ENCODE measurements around the gene PRDM15. TPM values are rescaled to one million over a fixed set of nuclear protein-coding genes. Genes with fewer than 3 reads are reported as not detected.

The PRDM15 gene, protein sequence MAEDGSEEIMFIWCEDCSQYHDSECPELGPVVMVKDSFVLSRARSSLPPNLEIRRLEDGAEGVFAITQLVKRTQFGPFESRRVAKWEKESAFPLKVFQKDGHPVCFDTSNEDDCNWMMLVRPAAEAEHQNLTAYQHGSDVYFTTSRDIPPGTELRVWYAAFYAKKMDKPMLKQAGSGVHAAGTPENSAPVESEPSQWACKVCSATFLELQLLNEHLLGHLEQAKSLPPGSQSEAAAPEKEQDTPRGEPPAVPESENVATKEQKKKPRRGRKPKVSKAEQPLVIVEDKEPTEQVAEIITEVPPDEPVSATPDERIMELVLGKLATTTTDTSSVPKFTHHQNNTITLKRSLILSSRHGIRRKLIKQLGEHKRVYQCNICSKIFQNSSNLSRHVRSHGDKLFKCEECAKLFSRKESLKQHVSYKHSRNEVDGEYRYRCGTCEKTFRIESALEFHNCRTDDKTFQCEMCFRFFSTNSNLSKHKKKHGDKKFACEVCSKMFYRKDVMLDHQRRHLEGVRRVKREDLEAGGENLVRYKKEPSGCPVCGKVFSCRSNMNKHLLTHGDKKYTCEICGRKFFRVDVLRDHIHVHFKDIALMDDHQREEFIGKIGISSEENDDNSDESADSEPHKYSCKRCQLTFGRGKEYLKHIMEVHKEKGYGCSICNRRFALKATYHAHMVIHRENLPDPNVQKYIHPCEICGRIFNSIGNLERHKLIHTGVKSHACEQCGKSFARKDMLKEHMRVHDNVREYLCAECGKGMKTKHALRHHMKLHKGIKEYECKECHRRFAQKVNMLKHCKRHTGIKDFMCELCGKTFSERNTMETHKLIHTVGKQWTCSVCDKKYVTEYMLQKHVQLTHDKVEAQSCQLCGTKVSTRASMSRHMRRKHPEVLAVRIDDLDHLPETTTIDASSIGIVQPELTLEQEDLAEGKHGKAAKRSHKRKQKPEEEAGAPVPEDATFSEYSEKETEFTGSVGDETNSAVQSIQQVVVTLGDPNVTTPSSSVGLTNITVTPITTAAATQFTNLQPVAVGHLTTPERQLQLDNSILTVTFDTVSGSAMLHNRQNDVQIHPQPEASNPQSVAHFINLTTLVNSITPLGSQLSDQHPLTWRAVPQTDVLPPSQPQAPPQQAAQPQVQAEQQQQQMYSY
- 10 to 100 TPM; 11.8 to 33.7 (median 18.5) TPM for total RNA-seq

DNA sequence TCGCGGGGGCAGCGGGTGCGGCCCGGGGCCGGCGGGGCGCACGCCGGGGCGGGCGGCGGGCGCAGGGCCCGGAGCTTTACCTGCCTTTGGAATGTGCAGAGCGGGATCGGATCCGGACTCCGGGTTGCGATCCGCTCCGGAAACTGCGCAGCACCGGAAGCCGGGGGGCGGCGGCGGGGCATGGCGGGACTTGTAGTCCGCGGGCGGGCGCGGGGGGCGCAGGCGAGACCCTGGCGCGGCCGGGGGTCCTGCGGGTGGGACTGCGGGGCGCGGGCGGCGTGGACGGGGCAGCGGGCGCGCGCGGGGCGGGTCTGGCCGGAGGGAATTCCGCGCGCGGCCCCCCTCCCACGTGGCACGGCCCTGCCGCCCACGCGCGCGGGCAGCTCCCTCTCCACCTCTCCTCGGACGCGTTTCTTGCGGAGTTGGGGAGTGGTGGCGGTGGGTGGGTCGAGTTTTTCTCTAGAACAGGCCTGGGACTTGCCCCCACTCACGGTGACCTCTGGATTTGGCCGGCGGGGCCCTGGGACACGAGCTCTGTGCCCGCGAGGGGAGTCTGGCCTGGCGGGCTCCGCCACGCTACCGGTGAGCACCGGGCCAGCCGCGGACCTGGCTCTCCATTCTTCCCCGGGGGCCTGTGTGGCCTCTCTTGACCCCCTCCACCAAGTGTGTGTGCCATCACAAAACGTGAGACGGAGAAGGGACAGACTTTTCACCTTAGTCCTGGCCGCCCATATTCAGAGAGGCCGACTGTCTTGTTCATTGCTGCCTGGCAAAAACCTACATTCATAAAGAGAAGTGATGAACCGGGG is at the start of gene PRDM15:
TSS of gene PRDM15 (minus strand) at position 155 of the 809 bp plus-strand sequence. CDS start 18,981 bp downstream, outside the sequence.
- Histone ChIP-seq H3K36me3 (no peaks in the 10 kb centered on the region), H3K27ac (peak within 1 kb of the TSS; percentile 81 to 89 (median 86)), H3K4me3 (peak within 1 kb of the TSS; percentile 70 to 89 (median 78)), H3K27me3 (no peaks in the 10 kb centered on the region), H3K4me1 (peaks cover 0 to 40% (median 9%) of the 10 kb centered on the region in 4 donors), H3K9me3 (no peaks in the 10 kb centered on the region)
- WGBS, 2 donors: 5% methylated on average over 6 to 10 of the region's 89 CpGs
- TF ChIP-seq POLR2A (IDR thresholded peaks at IDR 0.05) (peak in 1 of 2 donors; percentile 23), EP300 (IDR thresholded peaks at IDR 0.05) (peak in 1 of 2 donors; percentile 41)
- TF ChIP-seq, protein P1, sequence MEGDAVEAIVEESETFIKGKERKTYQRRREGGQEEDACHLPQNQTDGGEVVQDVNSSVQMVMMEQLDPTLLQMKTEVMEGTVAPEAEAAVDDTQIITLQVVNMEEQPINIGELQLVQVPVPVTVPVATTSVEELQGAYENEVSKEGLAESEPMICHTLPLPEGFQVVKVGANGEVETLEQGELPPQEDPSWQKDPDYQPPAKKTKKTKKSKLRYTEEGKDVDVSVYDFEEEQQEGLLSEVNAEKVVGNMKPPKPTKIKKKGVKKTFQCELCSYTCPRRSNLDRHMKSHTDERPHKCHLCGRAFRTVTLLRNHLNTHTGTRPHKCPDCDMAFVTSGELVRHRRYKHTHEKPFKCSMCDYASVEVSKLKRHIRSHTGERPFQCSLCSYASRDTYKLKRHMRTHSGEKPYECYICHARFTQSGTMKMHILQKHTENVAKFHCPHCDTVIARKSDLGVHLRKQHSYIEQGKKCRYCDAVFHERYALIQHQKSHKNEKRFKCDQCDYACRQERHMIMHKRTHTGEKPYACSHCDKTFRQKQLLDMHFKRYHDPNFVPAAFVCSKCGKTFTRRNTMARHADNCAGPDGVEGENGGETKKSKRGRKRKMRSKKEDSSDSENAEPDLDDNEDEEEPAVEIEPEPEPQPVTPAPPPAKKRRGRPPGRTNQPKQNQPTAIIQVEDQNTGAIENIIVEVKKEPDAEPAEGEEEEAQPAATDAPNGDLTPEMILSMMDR (IDR thresholded peaks at IDR 0.05): peak in 1 of 5 experiments; percentile 30
- peak; percentile 66 to 76 for DNase-seq (ENCODE audit: low spot score in 2 of 2)

DNA sequence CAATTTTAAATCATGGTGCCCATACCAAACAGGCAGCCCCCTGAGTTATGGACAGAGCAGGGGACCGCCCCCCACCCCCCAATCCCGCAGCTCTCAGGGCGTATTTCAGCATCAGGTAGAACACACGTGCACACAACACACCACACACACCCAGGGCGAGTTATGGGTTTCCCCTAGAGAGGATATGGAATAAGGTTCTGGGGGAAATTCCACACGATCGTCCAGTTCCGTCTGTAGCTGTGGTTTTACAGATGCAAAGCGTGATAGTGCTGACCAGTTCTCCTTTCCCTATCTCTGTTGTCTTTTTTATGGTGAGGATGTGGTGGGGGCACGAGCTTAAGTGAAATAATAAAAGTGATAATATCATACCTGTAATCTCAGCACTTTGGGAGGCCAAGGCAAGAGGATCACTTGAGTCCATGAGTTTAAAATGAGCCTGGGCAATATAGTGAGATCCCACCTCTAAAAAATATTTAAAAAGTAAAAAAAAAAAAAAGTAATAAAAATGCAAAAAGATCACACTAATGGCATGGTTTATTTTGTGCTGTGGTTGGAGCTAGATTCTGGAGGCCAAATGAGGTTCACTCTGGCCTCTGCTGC is 49.6 kb upstream of the PRDM15 start:
- H3K36me3 ChIP-seq: no peaks in the 10 kb centered on the region
- no peak for DNase-seq (ENCODE audit: low spot score in 2 of 2)
- no peaks in the 10 kb centered on the region for H3K27me3 ChIP-seq
- peaks cover 0 to 69% (median 46%) of the 10 kb centered on the region in 4 donors for H3K4me1 ChIP-seq
- 78 to 89% methylated on average over 10 of the region's 10 CpGs for WGBS, 2 donors
- H3K4me3 ChIP-seq: no peak overlapping the region
- TF ChIP-seq, protein P1 (IDR thresholded peaks at IDR 0.05): no peak
- TF ChIP-seq EP300 (IDR thresholded peaks at IDR 0.05) (no peak), POLR2A (IDR thresholded peaks at IDR 0.05) (no peak)
- H3K27ac ChIP-seq: peak overlapping the region in 2 of 4 donors; percentile 14 to 90
- no peaks in the 10 kb centered on the region for H3K9me3 ChIP-seq

DNA sequence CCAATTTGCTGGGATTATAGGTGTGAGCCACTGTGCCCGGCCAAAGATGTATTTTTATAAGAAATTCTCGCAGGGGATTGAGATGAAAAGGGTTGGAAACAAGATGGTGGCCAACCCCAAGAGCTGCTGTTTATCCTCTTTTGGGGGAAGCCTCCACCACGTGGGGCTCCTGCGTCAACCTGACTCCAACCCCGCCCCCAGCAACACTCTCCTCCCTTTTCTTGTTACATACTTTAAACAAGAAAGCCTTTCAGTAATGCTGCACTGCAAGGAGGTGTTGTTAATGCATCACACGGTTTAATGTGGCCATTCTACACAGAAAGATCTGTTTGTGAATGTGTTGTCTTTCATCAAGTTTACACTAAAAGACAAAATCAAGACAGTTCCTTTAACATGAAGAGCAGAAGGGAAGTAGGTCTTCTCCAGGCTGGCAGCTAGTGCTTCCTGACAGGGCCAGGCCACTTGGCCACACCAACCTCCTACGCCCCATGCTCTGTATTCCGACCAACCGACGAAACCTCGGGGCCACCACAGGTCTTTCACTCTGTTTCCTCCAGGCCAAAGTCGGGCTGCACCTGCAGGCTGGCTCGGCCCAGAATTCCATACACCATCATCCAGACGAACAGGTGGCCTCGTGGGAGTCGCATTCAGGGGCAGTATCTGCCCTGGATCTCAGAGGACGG is 48.7 kb upstream of the PRDM15 start:
- WGBS, 2 donors: 77 to 83% methylated on average over 17 of the region's 17 CpGs
- Histone ChIP-seq H3K4me1 (peaks cover 0 to 70% (median 38%) of the 10 kb centered on the region in 4 donors), H3K27ac (peak overlapping the region; percentile 60 to 90 (median 89)), H3K4me3 (no peak overlapping the region), H3K9me3 (no peaks in the 10 kb centered on the region), H3K36me3 (no peaks in the 10 kb centered on the region), H3K27me3 (no peaks in the 10 kb centered on the region)
- no peak for TF ChIP-seq POLR2A (IDR thresholded peaks at IDR 0.05)
- TF ChIP-seq EP300 (IDR thresholded peaks at IDR 0.05): no peak
- TF ChIP-seq, protein P1 (IDR thresholded peaks at IDR 0.05): no peak
- DNase-seq (ENCODE audit: low spot score in 2 of 2): no peak

DNA sequence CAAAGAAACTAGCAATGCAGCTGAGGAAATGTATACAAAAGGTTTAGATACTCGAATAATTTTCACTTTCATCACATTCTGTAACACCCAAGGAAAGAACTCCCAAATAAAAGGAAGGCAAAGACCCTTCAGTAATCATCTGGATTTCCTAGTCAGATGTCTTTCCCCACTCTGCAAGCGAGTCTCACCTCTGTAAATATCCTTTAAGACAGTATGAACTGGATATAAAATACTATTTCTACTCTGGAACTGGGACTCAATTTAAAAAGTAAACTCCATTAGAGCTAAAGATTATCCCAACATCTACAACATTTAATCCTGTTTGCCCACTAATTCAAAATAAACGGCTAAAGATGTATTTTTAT is 47.6 kb upstream of the PRDM15 start:
- peak overlapping the region; percentile 60 to 90 (median 89) for H3K27ac ChIP-seq
- DNase-seq (ENCODE audit: low spot score in 2 of 2): no peak
- WGBS, 2 donors: 21 to 25% methylated on average over 3 of the region's 3 CpGs
- no peaks in the 10 kb centered on the region for H3K27me3 ChIP-seq
- no peaks in the 10 kb centered on the region for H3K36me3 ChIP-seq
- no peaks in the 10 kb centered on the region for H3K9me3 ChIP-seq
- TF ChIP-seq POLR2A (IDR thresholded peaks at IDR 0.05) (no peak), EP300 (IDR thresholded peaks at IDR 0.05) (no peak)
- TF ChIP-seq, protein P1 (IDR thresholded peaks at IDR 0.05): no peak
- peaks cover 0 to 78% (median 30%) of the 10 kb centered on the region in 4 donors for H3K4me1 ChIP-seq
- peak overlapping the region; percentile 8 to 57 (median 44) for H3K4me3 ChIP-seq

Data from tibial nerve (tissue), 4 donors.